Stimulated activated CD8-positive, alpha-beta memory T cell treated with anti-CD3 and anti-CD28 coated beads, Interleukin-2, amount 100 ng/mL, for 1 hour (primary cell): Measurements from ENCODE around the gene TOMM6.
A peak's percentile ranks its signal among the peaks of the same experiment; 100 is the strongest.

Experiments
- DNase-seq, 2 donors: peaks; one replicate each; pipeline ENCODE4 v3.0.0-alpha.2; 2020; ENCODE audit warnings: low read depth in 2 of 2

The TOMM6 gene

DNA sequence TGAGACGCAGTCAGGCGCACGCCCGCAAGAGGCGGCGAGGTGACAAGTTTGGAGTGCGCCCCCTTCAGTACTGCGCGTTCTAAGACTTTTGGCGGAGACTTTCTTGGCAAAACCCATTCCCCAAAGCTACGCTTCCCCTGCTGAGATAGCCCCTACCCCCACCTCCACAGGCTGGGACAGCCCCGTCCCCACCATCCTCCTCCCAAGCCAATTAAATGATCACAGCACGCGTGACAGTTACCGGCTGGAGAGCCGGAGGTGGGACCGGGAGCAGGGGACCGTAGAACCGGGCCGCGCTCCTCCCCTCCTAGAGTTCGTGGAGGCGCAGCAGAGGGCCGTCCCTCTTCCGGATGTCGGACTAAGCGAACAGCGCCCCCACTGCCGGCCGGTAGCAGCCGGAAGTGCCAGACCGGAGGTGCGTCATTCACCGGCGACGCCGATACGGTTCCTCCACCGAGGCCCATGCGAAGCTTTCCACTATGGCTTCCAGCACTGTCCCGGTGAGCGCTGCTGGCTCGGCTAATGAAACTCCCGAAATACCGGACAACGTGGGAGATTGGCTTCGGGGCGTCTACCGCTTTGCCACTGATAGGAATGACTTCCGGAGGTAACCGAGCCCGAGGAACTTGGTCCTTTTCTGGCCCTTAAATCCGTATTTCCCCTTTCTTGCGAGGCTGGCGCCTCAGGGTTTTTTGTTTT, at the start of gene TOMM6:
TSS of gene TOMM6 (plus strand) at position 476 of the 699 bp plus-strand sequence. CDS start at position 480, 4 bp downstream.
- peak; percentile 88 to 93 for DNase-seq

DNA sequence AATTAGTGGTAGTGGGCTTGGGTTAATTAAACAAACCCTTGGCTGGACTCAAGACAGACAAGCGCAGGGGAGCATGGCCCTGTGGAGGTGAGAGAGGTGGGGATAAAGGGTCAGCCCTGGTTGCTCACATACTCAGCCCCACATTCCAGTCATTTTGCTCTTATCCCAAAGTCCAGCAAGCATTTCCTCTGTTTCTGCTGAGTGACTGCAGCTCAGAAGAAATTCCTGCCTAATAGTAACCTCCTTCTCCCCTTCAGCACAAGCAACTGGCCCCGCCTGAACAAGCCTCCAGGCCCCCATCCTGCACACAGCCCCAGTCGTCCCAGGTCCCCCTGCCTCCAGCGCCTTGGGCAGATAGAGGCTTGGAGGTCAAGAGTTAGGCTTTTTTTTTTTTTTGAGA, 48.5 kb upstream of the TOMM6 start:
- no peak for DNase-seq

DNA sequence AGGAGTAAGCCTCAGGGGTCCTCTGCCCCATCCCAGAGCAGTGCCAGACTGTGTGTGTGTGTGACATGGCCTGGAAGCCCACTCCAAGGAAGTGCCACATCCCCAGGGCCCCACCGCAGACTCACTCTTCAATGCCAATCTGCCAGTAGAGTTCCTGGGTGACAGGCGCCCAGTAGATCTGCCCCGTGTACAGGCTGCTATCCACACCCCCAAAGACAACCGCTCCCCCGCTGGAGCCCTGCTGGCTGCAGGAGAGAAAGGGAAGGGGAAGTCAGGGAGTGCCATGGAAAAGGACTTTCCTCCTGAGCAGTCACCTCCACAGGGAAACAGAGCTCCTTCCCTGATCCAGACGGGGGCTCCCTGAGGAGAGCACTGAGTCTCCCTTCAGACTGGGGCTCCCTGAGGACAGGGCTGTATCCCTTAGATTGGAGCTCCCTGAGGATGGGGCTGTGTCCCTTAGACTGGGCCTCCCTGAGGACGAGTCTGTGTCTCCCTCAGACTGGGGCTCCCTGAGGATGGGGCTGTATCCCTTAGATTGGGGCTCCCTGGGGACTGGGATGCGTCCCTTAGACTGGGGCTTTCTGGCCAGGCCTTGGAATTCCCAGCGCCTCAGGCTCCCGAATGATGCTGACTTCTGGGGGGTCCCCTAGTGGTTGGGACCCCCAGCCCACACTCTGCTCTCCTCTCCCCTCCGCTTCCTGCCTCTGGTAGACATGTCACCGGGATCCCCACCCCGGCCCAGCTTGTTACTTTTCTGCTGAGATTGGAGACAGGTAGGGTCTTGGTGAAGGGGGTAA, 46.9 kb upstream of the TOMM6 start:
- no peak for DNase-seq

DNA sequence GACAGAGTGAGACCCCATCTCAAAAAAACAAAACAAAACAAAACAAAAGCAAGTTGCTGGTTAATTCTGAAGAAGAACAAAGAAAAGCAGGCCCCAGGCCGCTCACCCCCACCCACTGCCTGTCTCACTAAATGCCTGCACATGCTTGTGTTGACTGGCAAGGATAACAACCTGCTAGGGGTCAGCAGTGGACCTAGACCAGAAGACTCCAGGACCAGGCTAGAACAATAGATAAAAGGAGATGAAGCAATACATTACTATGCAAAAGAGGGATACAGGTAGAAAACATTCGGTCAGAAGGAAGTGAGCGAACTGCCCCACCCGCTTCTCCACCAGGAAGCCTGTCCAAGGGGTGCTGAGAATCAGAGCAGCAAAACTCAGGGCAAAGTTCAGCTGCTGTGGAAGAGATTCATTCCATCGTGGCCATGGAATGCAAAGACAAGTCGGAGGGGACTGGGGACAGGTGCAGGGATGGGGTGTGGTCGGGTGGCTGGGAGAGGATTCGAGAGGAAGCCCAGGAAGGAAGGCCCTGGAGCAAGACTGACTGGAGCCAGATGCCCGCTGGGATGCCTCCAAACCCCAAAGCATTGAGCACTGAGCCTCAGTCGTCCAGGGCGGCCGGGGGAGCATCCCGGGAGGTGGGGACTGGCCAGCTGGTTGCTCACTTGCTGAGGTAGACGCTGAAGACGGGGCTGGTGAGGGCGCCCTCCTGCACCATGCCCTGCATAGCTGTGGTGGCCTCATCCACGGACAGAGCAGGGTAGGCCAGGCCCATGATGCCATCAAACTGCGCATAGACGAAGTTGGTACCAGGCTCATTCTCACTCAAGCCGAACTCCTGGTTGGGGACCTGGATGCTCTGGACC, 45.6 kb upstream of the TOMM6 start:
- no peak for DNase-seq

DNA sequence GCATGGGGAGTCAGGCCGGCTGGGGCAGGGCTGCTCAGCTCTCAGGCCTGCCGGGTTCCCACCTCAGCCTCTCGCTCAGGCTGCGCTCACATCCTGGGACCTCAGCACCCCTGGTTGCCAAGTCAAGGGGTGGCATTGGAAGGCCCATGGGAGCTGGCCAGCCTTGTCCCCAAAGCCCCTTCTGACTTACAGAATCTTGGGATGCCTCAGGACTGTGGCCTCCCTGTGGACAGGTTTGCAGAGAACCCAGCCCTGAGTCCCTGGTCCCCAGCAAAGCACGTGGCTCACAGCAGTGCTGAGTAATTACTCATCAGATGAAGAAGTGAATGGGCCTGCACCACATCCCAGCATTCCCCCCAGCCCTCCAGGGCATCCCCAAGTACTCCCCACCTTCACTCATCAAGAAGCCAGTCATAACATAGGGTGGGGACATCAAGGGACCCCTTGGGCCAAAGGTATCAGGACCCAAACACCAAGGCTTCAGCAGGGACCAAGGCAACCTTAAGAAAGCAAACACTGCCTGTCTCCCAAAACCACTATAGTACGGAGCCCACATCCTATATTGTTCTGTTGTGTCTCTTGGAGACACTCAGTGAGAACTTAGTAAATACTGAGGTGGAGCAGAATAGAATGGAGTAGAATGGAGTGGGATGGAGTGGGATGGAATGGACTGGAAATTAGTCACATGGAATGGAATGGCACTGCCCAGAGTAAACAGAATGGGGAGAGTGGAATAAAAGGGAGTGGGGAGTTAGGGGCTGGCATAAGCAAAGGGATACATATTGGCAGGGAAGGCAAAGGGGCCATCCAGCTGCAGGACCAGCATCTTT, 43.9 kb upstream of the TOMM6 start:
- no peak for DNase-seq

DNA sequence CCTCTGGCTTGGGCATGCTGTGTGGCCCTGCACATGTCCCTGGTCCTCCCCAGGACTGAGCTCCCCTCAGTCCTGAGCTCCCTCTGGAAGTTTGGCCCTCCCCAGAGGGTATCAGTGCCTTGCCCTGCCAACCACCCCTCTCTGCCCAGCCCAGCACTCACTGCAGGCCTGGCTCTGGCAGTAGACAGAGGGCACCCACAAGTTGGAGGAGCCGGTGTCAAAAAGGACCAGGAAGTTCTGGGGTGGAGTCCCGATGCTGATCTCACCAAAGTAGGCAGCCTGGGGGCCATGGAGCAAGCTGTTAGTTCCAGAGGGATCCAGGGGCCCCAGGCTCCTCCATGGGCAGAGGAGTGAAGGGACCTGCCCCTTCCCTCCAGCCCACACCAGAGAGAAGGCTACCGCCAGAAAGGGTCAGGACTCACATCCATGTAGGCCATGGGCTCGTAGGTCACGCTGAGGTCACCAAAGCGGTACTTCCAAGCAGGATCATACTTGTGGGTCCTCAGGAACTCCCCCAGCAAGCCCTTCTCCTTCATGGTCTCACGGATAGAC, 43.2 kb upstream of the TOMM6 start:
- no peak for DNase-seq

DNA sequence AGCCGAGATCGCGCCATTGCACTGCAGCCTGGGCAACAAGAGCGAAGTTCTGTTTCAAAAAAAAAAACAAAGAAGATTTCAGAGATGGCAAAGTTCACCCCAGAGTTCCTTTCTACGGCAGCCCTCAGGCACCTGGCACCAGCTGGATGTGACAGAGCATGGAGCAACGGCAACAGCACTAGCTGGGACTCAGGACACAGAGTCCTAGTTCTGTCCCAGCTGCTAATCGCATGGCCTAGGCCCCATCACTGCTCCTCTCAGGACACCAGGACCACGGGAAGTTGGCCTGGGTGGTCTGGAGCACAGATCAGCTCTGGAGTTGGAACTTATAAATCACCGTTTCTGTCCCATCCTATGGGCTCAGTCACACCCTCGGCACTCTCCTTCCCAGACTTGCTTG, 41.4 kb upstream of the TOMM6 start:
- DNase-seq: no peak

DNA sequence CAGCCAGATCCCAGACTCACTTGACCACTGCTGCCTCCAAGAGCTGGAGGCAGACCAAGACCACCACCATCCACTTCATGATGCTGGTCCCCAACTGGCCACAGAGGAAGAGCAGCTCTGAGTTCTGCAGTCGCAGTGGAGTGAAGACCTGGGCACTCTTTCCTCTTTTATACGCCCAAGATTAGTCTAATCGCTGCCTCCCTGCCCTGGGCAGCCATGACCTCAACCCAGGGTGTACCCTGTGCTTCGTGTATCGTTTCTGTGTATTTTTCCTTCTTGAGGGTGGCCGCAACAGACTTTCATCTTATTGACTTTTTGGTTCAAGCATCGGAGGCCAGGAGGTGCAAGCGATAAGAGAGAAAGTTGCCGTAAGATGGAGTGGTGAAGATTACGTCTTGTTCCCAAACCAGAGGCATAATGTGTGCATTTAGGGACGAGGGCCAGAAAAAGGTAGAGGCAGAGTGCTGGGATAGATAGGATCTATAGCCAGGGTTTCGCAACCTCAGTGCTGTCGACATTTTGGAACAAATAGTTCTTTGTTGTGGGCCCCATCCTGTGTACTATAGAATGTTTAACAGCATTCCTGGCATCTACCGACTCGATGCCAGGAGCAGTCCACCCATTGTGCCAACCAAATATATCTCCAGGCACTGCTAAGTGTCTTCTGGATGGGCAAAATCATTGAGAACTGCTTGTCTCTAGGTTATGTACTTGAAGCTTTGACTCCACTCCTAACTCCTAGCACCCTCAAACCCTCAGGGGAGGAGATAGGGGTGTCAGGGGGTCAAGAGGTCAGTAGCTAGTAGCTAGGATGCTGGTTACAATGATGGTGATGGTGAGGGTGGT, 40.0 kb upstream of the TOMM6 start, which contains the start of gene PGC:
TSS of gene PGC (minus strand) at position 142 of the 846 bp plus-strand sequence. CDS start at position 79, 63 bp downstream.
- DNase-seq: no peak

DNA sequence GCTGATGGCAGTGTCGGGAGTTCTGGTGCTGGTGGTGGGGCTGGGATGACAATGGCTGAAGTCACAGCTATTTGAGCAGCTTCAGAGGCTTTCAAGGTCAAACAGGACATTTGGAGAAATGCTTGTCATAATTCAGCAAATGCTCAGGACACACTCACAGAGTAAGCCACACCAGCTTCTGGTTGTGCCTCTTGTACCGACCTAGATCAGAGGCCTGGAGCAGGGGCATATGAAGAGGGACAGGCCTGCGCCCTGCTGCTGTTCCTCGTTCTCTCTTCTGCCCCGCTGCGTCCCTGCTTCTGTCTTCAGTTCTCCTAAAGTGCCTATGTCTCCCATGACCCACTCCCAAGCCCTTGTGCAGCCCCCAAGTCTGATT, 39.4 kb upstream of the TOMM6 start:
- DNase-seq: no peak

DNA sequence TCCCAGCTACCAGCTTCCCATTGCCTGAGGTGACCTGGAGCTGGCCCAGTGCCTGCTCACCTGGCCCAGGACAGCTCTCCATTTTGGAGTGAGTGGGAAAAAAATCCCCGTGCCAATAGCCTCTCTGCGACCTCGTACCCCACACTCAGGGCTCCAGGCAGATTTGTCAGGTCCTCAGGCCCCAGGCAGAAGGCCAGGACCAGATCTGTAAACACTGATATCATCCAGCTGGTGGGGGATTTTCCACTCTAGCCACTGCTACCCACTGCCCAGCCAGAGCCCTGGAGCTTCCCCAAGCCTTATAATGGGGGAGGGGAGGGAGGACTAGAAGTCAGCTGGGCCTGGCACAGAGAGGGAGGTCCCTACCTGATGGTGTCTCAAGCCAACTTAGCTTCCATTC, 39.0 kb upstream of the TOMM6 start:
- DNase-seq: no peak

DNA sequence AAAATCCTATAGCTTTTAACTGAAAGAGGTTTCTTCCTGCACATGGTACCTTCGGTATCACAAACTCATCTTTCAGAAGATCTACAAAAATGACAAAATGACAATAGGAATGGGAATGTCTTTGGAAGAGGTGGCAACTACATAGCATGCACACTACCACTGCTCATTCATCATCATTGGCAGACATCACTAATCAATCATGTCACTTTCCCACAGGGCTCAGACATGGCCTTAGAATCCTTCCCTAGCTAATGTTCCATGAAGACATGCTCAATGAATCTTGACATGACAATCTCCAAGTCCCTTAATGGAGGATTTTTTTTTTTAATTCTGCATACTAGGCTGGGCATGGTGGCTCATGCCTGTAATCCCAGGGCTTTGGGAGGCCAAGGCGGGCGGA, 37.1 kb upstream of the TOMM6 start:
- DNase-seq: no peak

DNA sequence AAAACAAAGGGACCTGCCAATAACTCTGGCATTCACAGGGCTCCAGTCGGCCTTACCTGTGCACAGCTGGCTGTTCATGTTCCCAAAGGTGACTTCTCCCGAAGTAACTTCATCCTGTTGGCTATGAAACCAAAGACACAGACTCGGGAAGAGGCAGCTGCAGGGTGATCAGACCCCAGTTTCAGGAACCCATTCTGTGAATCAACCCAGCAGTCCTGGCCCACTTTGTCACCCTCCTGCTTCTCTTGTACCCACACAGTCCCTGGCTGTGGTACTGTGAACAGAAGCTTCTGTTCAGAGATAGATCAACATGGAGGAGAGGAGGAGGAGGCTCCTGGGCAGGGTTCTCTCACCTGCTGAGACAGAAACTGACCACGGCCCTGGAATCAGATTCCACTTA, 31.6 kb upstream of the TOMM6 start:
- no peak for DNase-seq

DNA sequence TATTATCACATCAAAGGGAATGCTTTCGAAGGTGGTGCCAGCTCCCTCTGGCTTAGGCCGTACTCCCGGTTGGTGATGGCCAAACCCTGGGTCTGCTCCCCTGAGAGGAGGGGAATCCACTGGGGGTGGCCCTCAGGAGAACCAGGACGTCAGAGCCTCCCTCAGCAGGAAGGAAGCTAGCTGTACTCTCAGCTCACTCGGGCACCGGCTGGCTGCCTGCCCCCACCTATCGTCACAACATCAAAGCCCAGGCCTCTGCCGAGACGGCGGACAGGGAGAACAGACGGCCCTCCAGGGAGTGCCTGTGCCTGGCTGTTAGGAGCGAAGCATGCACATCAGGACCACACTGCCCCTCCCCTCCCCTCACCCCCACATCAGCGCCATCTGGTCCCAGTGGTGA, 31.1 kb upstream of the TOMM6 start:
- DNase-seq: no peak

DNA sequence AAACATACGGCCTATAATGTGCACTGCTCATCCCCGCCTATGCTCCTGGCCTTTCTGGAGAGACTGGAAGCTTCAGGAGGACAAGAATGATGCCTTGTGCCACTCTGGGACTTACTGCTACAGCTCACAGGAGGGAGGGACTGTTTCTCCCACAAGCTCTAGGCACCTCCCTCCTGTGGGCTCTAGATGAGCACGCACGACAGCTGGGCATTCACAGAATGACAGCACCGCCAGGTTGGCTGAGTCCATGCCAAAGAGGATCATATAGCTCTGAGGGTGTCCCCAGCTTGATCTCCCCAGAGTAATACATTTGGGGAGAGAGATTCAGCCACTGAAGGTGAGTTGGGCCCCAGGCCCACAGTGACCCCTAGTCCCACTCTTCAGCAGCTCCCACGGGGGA, 30.2 kb upstream of the TOMM6 start:
- no peak for DNase-seq

DNA sequence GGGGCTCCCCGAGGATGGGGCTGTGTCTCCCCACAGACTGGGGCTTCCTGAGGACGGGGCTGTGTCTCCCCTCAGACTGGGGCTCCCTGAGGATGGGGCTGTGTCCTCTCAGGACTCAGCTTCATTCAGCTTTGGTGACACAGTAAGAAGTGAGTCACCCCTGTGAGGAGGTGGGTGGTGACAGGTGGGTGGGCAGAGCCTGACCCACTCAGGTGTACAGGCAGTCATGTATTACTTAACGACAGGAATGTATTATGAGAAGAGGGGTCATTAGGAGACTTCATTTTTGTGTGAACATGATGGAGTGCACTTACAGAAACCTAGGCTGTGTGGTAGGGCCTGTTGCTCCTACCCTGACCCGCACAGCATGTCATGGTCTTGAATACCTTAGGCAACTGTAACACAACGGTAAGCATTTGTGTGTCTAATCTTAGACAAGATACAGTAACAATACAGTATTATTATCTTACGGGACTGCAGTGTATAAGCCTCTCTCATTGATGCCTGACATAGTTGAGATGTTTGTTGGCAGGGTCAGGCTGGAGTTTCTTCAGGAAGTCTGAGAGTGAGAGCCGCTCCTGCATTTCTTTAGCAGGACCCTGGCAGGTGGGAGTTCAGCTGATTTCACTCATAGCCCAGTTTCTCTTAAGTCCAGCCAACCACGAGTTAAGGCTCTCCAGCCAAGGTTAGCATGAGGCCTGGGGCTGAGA, 29.4 kb upstream of the TOMM6 start:
- DNase-seq: no peak

DNA sequence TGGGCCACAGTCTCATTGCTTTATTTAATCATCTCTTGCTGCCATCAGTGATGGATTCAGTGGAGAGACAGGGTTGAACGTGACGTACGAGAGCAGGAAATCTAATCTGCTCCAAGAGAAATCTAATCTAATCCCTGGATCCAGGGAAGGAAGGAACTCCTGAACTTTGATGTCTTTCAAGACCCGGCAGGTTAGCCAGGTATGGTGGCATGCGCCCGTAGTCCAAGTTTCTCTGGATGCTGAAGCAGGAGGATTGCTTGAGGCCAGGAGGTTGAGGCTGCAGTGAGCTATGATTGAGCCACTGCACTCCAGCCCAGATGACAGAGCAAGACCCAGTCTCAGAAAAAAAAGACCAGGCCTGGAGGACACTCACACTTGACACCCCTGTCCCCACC, 28.9 kb upstream of the TOMM6 start:
- no peak for DNase-seq

DNA sequence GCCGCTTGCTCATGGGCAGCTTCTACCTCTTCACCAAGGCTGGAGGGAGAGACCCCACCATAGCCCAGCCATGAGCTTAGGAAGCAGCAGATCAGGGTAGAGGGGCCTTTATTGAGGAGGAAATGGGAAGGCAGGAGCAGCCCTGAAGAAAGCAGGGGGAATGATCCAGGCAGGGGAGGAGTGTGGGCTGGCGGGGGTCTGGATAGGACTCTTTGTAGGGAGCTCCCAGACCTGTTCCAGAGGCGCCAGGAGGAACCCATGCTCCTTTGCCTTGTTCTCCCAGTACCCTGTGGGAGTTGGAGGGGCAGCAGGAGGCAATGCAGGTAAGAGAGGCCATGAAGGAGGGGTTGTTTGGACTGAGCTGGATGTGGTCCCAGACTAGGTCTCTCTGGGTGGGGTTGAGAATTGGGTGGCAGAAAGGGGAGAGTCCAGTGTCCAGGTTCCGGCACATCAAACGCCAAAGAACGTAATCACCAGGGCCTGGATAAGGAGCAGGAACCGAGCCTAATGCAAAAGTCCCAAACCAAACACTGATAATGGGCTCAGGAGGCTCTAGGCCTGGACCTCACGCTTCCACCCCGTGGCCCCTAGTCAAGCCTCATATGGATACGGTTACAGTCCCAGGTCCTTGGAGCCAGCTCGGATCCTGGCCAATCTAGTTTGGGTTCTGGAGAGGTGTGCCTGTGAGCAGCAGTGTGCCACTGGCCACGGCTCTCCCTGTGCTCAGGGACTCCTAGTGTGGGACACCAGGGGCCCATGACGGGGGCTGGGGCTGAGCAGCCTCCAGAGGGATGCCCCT, 28.2 kb upstream of the TOMM6 start:
- no peak for DNase-seq

DNA sequence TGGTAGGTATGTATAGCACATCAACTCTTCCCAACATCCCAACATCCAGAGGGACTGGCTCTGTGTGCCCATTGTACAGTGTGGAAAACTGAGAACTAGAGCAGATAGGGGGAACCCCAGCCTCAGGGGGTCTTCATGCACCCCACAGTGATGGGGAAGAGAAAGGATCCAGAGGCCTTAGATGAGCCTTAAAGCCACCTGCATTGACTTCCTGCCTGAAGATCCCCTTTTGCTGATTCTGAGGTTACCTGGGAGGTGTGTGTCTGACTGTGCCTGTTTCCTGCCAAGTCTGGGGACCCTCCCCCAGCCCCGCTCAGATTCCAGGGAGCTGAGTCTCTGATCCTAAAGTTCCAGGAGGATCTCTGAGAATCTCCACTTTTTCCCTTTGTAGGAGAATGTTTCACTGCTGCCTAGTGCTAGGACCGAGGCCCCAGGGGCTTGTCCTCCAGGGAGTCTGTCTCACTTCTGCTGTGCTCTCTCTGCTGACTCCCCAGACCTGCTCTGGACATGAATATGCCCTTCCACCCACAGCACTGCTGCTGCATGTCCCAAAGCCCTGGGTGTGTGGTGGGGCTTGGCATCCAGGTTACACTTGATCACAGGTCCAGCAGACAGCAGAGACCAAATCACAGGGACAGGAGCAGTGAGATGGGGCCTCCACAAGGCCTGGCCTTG, 27.5 kb upstream of the TOMM6 start:
- no peak for DNase-seq
